ENCODE data around the gene ANKRD17.
A peak's percentile ranks its signal among the peaks of the same experiment; 100 is the strongest.
"Not testable (repeated sequence)": the region's sequence is repeated elsewhere in the genome, so short reads cannot be mapped to it uniquely, and the experiment has no call there.

ANKRD17 gene, protein sequence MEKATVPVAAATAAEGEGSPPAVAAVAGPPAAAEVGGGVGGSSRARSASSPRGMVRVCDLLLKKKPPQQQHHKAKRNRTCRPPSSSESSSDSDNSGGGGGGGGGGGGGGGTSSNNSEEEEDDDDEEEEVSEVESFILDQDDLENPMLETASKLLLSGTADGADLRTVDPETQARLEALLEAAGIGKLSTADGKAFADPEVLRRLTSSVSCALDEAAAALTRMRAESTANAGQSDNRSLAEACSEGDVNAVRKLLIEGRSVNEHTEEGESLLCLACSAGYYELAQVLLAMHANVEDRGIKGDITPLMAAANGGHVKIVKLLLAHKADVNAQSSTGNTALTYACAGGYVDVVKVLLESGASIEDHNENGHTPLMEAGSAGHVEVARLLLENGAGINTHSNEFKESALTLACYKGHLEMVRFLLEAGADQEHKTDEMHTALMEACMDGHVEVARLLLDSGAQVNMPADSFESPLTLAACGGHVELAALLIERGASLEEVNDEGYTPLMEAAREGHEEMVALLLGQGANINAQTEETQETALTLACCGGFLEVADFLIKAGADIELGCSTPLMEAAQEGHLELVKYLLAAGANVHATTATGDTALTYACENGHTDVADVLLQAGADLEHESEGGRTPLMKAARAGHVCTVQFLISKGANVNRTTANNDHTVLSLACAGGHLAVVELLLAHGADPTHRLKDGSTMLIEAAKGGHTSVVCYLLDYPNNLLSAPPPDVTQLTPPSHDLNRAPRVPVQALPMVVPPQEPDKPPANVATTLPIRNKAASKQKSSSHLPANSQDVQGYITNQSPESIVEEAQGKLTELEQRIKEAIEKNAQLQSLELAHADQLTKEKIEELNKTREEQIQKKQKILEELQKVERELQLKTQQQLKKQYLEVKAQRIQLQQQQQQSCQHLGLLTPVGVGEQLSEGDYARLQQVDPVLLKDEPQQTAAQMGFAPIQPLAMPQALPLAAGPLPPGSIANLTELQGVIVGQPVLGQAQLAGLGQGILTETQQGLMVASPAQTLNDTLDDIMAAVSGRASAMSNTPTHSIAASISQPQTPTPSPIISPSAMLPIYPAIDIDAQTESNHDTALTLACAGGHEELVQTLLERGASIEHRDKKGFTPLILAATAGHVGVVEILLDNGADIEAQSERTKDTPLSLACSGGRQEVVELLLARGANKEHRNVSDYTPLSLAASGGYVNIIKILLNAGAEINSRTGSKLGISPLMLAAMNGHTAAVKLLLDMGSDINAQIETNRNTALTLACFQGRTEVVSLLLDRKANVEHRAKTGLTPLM (N-terminal part only)

GRCh38 chr4:73258686-73259570 lies at the start of gene ANKRD17:
Gene ANKRD17, minus strand, starts transcription at chr4:73258798. Its CDS starts 130 bp downstream, at chr4:73258668.
- peaks cover 8 to 18% of the 10 kb centered on the region in 2 donors for H3K4me1 ChIP-seq (ENCODE audit: control insufficient read depth in 2 of 2, insufficient read depth in 2 of 2, low read length in 2 of 2)
- peak within 1 kb of the TSS; percentile 94 for H3K9ac ChIP-seq (ENCODE audit: low read depth in 1 of 2, low read length in 2 of 2)
- no peaks in the 10 kb centered on the region for H3K27me3 ChIP-seq (ENCODE audit: control insufficient read depth in 2 of 2, insufficient read depth in 2 of 2, low read length in 2 of 2)
- H3K36me3 ChIP-seq (ENCODE audit: control insufficient read depth in 2 of 2, insufficient read depth in 2 of 2, low read length in 2 of 2), result no peaks in the 10 kb centered on the region
- H3K4me3 ChIP-seq (ENCODE audit: low read length in 2 of 2), result peak within 1 kb of the TSS; percentile 92 to 99
- no peaks in the 10 kb centered on the region for H3K9me3 ChIP-seq (ENCODE audit: control insufficient read depth in 2 of 2, low read length in 2 of 2)
- H3K27ac ChIP-seq (ENCODE audit: low read depth in 2 of 2, low read length in 2 of 2), result peak within 1 kb of the TSS; percentile 96 to 97

DNA sequence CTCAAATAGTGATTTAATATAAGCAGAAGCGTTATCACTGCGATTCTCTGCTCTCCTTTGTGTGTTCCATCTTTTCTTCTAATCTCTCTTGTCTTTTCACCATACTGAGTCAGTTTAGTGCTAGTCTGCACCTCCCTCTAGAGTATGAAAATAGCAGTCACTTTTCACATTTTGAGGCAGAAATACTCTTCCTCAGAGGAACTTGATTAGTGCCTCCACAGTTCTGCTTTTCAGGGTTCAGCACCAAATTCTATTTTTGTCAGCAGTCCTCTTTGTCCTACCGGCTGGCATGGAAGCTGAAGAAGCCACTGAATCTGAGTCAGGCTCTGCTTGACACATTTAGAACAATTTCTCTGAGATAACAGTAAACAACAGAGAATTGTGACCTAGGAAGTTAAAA lies 49.7 kb upstream of the ANKRD17 start:
- no peaks in the 10 kb centered on the region for H3K36me3 ChIP-seq (ENCODE audit: control insufficient read depth in 2 of 2, insufficient read depth in 2 of 2, low read length in 2 of 2)
- H3K27ac ChIP-seq (ENCODE audit: low read depth in 2 of 2, low read length in 2 of 2), result no peak overlapping the region
- no peaks in the 10 kb centered on the region for H3K4me1 ChIP-seq (ENCODE audit: control insufficient read depth in 2 of 2, insufficient read depth in 2 of 2, low read length in 2 of 2)
- H3K9ac ChIP-seq (ENCODE audit: low read depth in 1 of 2, low read length in 2 of 2), result no peak overlapping the region
- no peak overlapping the region for H3K4me3 ChIP-seq (ENCODE audit: low read length in 2 of 2)
- H3K9me3 ChIP-seq (ENCODE audit: control insufficient read depth in 2 of 2, low read length in 2 of 2), result no peaks in the 10 kb centered on the region
- H3K27me3 ChIP-seq (ENCODE audit: control insufficient read depth in 2 of 2, insufficient read depth in 2 of 2, low read length in 2 of 2), result no peaks in the 10 kb centered on the region

DNA sequence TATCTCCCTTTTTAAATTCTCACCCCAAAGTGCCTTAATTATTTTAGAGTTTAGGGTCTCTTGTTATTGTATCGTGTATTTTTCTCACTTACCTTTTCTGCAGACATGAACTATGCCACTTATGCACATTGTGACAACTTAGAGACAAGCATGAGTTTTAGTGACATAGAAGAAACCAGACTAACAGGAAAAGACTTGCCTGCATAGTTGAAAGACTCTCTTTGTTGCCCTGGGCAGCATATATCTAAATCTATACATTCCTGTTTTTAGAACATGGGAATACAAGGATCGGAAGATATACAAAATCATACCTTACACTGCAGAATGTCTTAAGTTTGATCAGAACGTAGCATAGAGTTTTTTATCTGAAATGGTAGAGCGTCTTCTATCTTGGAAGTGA lies 45.1 kb upstream of the ANKRD17 start:
- Histone ChIP-seq H3K27me3 (ENCODE audit: control insufficient read depth in 2 of 2, insufficient read depth in 2 of 2, low read length in 2 of 2) (no peaks in the 10 kb centered on the region), H3K36me3 (ENCODE audit: control insufficient read depth in 2 of 2, insufficient read depth in 2 of 2, low read length in 2 of 2) (no peaks in the 10 kb centered on the region)

DNA sequence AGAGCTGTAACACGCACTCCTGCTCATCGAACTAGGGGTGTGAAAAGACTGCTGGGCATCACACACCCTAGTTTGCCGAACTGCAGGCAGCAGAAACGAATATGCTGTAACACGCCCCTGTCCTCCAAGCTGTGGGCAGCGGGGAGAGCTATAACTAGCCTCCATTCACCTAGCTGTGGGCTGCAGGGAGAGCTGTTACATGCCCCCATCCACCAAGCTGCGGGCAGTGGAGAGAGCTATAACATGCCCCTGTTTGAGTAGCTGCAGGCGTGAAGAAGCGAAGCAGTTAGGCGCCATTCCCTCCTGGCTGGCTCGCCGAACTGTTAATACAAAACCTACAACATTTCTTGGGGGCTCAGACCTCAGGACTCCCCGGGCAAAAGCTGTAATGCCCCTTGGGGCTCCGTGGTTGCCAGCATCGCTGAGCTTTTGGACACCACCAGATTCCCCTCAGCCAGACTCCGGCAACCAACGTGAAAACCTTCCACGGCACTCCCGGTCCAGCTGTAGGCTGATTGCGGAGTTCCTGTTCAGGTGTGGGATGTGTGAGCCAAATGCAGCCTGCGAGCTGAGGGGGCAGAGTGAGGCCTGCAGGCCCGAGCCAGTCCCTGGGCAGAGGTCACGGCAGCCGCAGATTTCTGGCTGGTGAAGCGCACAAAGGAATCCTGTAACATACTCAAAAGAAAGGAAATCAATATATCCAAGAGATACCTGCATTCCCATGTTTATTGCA lies 41.1 kb upstream of the ANKRD17 start:
- no peak overlapping the region for H3K27ac ChIP-seq (ENCODE audit: low read depth in 2 of 2, low read length in 2 of 2)
- H3K36me3 ChIP-seq (ENCODE audit: control insufficient read depth in 2 of 2, insufficient read depth in 2 of 2, low read length in 2 of 2), result no peaks in the 10 kb centered on the region
- H3K9ac ChIP-seq (ENCODE audit: low read depth in 1 of 2, low read length in 2 of 2), result no peak overlapping the region
- no peak overlapping the region for H3K4me3 ChIP-seq (ENCODE audit: low read length in 2 of 2)
- H3K27me3 ChIP-seq (ENCODE audit: control insufficient read depth in 2 of 2, insufficient read depth in 2 of 2, low read length in 2 of 2), result no peaks in the 10 kb centered on the region
- no peaks in the 10 kb centered on the region for H3K9me3 ChIP-seq (ENCODE audit: control insufficient read depth in 2 of 2, low read length in 2 of 2)
- no peaks in the 10 kb centered on the region for H3K4me1 ChIP-seq (ENCODE audit: control insufficient read depth in 2 of 2, insufficient read depth in 2 of 2, low read length in 2 of 2)

More for the DNA sequence above, 45.1 kb upstream of the ANKRD17 start:
- Histone ChIP-seq H3K9ac (ENCODE audit: low read depth in 1 of 2, low read length in 2 of 2) (no peak overlapping the region), H3K4me1 (ENCODE audit: control insufficient read depth in 2 of 2, insufficient read depth in 2 of 2, low read length in 2 of 2) (no peaks in the 10 kb centered on the region), H3K27ac (ENCODE audit: low read depth in 2 of 2, low read length in 2 of 2) (no peak overlapping the region), H3K4me3 (ENCODE audit: low read length in 2 of 2) (no peak overlapping the region), H3K9me3 (ENCODE audit: control insufficient read depth in 2 of 2, low read length in 2 of 2) (no peaks in the 10 kb centered on the region)

DNA sequence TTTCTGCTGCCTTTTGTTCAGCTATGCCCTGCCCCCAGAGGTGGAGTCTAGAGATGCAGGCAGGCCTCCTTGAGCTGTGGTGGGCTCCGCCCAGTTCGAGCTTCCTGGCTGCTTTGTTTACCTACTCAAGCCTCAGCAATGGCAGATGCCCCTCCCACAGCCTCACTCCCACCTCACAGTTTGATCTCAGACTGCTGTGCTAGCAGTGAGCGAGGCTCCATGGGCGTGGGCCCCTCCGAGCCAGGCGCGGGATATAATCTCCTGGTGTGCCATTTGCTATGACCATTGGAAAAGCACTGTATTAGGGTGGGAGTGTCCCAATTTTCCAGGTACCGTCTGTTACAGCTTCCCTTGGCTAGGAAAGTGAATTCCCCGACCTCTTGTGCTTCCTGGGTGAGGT lies 34.1 kb upstream of the ANKRD17 start:
- not testable (repeated sequence) for H3K27ac ChIP-seq (ENCODE audit: low read depth in 2 of 2, low read length in 2 of 2); H3K9me3 ChIP-seq (ENCODE audit: control insufficient read depth in 2 of 2, low read length in 2 of 2); H3K36me3 ChIP-seq (ENCODE audit: control insufficient read depth in 2 of 2, insufficient read depth in 2 of 2, low read length in 2 of 2); H3K9ac ChIP-seq (ENCODE audit: low read depth in 1 of 2, low read length in 2 of 2); H3K4me1 ChIP-seq (ENCODE audit: control insufficient read depth in 2 of 2, insufficient read depth in 2 of 2, low read length in 2 of 2); H3K27me3 ChIP-seq (ENCODE audit: control insufficient read depth in 2 of 2, insufficient read depth in 2 of 2, low read length in 2 of 2); H3K4me3 ChIP-seq (ENCODE audit: low read length in 2 of 2)

- H3K36me3 ChIP-seq (ENCODE audit: control insufficient read depth in 2 of 2, insufficient read depth in 2 of 2, low read length in 2 of 2), result no peaks in the 10 kb centered on the region
- no peak overlapping the region for H3K9ac ChIP-seq (ENCODE audit: low read depth in 1 of 2, low read length in 2 of 2)
- no peaks in the 10 kb centered on the region for H3K4me1 ChIP-seq (ENCODE audit: control insufficient read depth in 2 of 2, insufficient read depth in 2 of 2, low read length in 2 of 2)
- H3K27ac ChIP-seq (ENCODE audit: low read depth in 2 of 2, low read length in 2 of 2), result no peak overlapping the region
- H3K4me3 ChIP-seq (ENCODE audit: low read length in 2 of 2), result no peak overlapping the region
- H3K27me3 ChIP-seq (ENCODE audit: control insufficient read depth in 2 of 2, insufficient read depth in 2 of 2, low read length in 2 of 2), result no peaks in the 10 kb centered on the region
- H3K9me3 ChIP-seq (ENCODE audit: control insufficient read depth in 2 of 2, low read length in 2 of 2), result peaks cover 0 to 2% of the 10 kb centered on the region in 2 donors
Measured at GRCh38 chr4:73281982-73282381, 23.4 kb upstream of the ANKRD17 start.

DNA sequence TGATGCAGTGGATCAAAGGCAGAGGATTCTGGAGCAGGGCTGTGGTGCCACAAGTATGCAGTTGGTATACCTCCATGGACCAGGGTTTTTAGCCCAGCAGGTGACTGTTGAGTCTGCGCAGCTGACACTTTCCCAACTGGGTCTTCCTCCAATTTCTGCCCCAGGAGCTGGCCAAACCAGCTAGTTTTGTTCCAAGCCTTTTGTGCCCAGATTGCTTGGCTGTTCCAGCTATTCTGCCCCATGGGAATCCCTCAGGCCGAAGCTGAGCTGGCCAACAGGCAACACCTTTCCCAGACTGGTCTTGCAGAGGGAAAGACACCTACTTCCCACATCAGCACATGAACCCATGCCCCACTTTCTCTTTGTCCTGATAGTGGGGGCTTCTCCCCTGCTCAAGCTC lies 22.8 kb upstream of the ANKRD17 start:
- Histone ChIP-seq H3K9ac (ENCODE audit: low read depth in 1 of 2, low read length in 2 of 2) (no peak overlapping the region), H3K4me1 (ENCODE audit: control insufficient read depth in 2 of 2, insufficient read depth in 2 of 2, low read length in 2 of 2) (no peaks in the 10 kb centered on the region), H3K36me3 (ENCODE audit: control insufficient read depth in 2 of 2, insufficient read depth in 2 of 2, low read length in 2 of 2) (no peaks in the 10 kb centered on the region), H3K4me3 (ENCODE audit: low read length in 2 of 2) (no peak overlapping the region), H3K9me3 (ENCODE audit: control insufficient read depth in 2 of 2, low read length in 2 of 2) (peaks cover 0 to 2% of the 10 kb centered on the region in 2 donors), H3K27me3 (ENCODE audit: control insufficient read depth in 2 of 2, insufficient read depth in 2 of 2, low read length in 2 of 2) (no peaks in the 10 kb centered on the region), H3K27ac (ENCODE audit: low read depth in 2 of 2, low read length in 2 of 2) (no peak overlapping the region)

DNA sequence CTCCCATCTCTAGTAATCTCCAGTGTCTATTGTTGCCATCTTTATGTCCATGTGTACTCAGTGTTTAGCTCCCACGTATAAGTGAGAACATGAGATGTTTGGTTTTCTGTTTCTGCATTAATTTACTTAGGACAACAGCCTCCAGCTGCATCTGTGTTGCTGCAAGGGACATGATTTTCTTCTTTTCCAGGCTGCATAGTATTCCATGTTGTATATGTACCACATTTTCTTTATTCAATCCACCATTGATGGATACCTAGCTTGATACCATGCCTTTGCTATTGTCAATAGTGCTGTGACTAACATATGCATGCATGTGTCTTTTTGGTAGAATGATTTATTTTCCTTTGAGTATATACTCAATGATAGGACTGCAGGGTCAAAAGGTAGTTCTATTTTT lies 18.6 kb upstream of the ANKRD17 start:
- Histone ChIP-seq H3K27ac (ENCODE audit: low read depth in 2 of 2, low read length in 2 of 2) (no peak overlapping the region), H3K27me3 (ENCODE audit: control insufficient read depth in 2 of 2, insufficient read depth in 2 of 2, low read length in 2 of 2) (no peaks in the 10 kb centered on the region), H3K9me3 (ENCODE audit: control insufficient read depth in 2 of 2, low read length in 2 of 2) (peaks cover 0 to 2% of the 10 kb centered on the region in 2 donors), H3K9ac (ENCODE audit: low read depth in 1 of 2, low read length in 2 of 2) (no peak overlapping the region), H3K4me1 (ENCODE audit: control insufficient read depth in 2 of 2, insufficient read depth in 2 of 2, low read length in 2 of 2) (peaks cover 2 to 4% of the 10 kb centered on the region in 2 donors), H3K4me3 (ENCODE audit: low read length in 2 of 2) (no peak overlapping the region), H3K36me3 (ENCODE audit: control insufficient read depth in 2 of 2, insufficient read depth in 2 of 2, low read length in 2 of 2) (no peaks in the 10 kb centered on the region)

DNA sequence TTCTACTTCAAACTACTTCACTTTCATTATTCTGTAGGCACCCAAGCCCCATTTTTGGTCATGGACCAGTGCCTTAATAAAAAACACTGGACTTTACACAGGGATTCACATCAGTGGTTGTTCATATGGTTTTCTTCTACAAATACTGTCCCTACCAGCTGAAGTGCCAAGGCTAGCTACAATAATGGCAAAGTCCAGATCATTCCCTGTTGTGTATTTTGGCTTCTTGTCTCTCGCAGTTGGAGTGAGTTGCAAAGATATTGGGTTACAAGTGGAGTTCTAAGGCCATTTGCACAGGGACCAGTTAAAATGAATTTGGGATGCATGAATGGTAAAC lies 16.7 kb upstream of the ANKRD17 start:
- no peak overlapping the region for H3K27ac ChIP-seq (ENCODE audit: low read depth in 2 of 2, low read length in 2 of 2)
- H3K9me3 ChIP-seq (ENCODE audit: control insufficient read depth in 2 of 2, low read length in 2 of 2), result peaks cover 0 to 2% of the 10 kb centered on the region in 2 donors
- H3K27me3 ChIP-seq (ENCODE audit: control insufficient read depth in 2 of 2, insufficient read depth in 2 of 2, low read length in 2 of 2), result no peaks in the 10 kb centered on the region
- H3K4me1 ChIP-seq (ENCODE audit: control insufficient read depth in 2 of 2, insufficient read depth in 2 of 2, low read length in 2 of 2), result peaks cover 2 to 4% of the 10 kb centered on the region in 2 donors
- no peaks in the 10 kb centered on the region for H3K36me3 ChIP-seq (ENCODE audit: control insufficient read depth in 2 of 2, insufficient read depth in 2 of 2, low read length in 2 of 2)
- H3K4me3 ChIP-seq (ENCODE audit: low read length in 2 of 2), result no peak overlapping the region
- no peak overlapping the region for H3K9ac ChIP-seq (ENCODE audit: low read depth in 1 of 2, low read length in 2 of 2)
